Measurements from ENCODE around the gene WFDC5.

The WFDC5 gene

DNA sequence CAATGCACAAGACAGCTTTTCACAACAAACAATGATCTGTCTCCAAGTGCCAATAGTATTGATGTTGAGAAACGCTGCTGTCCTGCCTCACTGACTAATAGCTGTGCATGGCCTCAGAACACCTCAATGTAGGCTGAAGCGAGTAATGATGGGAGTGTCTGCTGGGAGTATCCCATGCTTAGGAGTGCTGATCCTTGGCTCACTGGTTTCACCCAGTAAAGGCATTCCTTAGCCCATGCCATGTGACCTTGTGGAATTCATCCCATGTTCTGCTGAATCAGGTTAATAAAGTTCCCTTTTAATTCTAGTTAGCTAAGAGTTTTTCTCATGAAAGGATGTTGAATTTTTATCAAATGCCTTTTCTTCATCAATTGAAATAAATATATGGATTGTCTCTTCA is 13.1 kb upstream of the WFDC5 start:
- Mint-ChIP-seq H3K27me3 (peaks cover 66% of the 10 kb centered on the region), H3K27ac (no peak overlapping the region), H3K4me1 (ENCODE audit: low read depth) (no peaks in the 10 kb centered on the region), H3K4me3 (no peak overlapping the region), H3K9me3 (no peaks in the 10 kb centered on the region), H3K36me3 (ENCODE audit: low read depth) (no peaks in the 10 kb centered on the region)

DNA sequence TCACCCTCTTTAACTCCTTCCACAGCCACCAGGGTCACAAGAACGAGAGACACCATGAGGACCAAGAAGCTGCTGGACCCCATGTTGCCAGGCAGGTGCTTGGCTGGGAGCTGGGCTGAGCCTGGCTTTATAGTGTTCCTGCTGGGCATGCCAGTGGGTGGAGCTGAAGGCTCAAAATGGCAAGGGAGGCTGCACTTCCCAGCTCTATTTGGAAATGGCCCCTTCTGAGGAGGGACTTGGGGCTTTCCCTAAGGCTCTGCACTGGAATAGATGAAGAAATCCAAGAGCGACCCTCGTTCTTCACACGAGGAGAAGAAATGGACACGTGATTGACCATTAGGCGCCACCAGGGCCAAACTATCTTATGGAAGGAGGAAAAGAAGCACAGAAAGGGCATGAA is 9.4 kb upstream of the WFDC5 start, which contains the start of gene WFDC12:
Gene WFDC12, minus strand, starts transcription at position 101 of the 400 bp plus-strand sequence. Its CDS starts 18 bp downstream, at position 83.
- H3K27me3 Mint-ChIP-seq, result peaks cover 53% of the 10 kb centered on the region

GRCh38 chr20:45121388-45121787 is 6.4 kb upstream of the WFDC5 start:
- Mint-ChIP-seq H3K9me3 (no peaks in the 10 kb centered on the region), H3K4me1 (ENCODE audit: low read depth) (no peaks in the 10 kb centered on the region), H3K27ac (no peak overlapping the region), H3K27me3 (peaks cover 42% of the 10 kb centered on the region), H3K4me3 (no peak overlapping the region), H3K36me3 (ENCODE audit: low read depth) (no peaks in the 10 kb centered on the region)

More for the DNA sequence above, 9.4 kb upstream of the WFDC5 start, which contains the start of gene WFDC12:
- H3K9me3 Mint-ChIP-seq, result no peaks in the 10 kb centered on the region
- H3K27ac Mint-ChIP-seq, result no peak within 1 kb of the TSS
- H3K36me3 Mint-ChIP-seq (ENCODE audit: low read depth), result no peaks in the 10 kb centered on the region
- H3K4me1 Mint-ChIP-seq (ENCODE audit: low read depth), result no peaks in the 10 kb centered on the region
- H3K4me3 Mint-ChIP-seq, result no peak within 1 kb of the TSS

GRCh38 chr20:45119556-45120266 is 4.7 kb upstream of the WFDC5 start:
- peaks cover 6% of the 10 kb centered on the region for H3K4me1 Mint-ChIP-seq (ENCODE audit: low read depth)
- no peaks in the 10 kb centered on the region for H3K36me3 Mint-ChIP-seq (ENCODE audit: low read depth)
- H3K9me3 Mint-ChIP-seq, result no peaks in the 10 kb centered on the region
- H3K27me3 Mint-ChIP-seq, result peaks cover 37% of the 10 kb centered on the region
- H3K27ac Mint-ChIP-seq, result no peak overlapping the region
- no peak overlapping the region for H3K4me3 Mint-ChIP-seq

- H3K36me3 Mint-ChIP-seq (ENCODE audit: low read depth), result no peaks in the 10 kb centered on the region
- H3K9me3 Mint-ChIP-seq, result no peaks in the 10 kb centered on the region
- no peak overlapping the region for H3K27ac Mint-ChIP-seq
- peaks cover 8% of the 10 kb centered on the region for H3K4me1 Mint-ChIP-seq (ENCODE audit: low read depth)
- H3K27me3 Mint-ChIP-seq, result peaks cover 26% of the 10 kb centered on the region
- no peak overlapping the region for H3K4me3 Mint-ChIP-seq
Observed at GRCh38 chr20:45118028-45118427, 3.1 kb upstream of the WFDC5 start.

GRCh38 chr20:45117581-45117980 is 2.6 kb upstream of the WFDC5 start:
- Mint-ChIP-seq H3K36me3 (ENCODE audit: low read depth) (no peaks in the 10 kb centered on the region), H3K27me3 (peaks cover 26% of the 10 kb centered on the region), H3K27ac (no peak overlapping the region), H3K9me3 (no peaks in the 10 kb centered on the region), H3K4me1 (ENCODE audit: low read depth) (peaks cover 8% of the 10 kb centered on the region), H3K4me3 (no peak overlapping the region)

DNA sequence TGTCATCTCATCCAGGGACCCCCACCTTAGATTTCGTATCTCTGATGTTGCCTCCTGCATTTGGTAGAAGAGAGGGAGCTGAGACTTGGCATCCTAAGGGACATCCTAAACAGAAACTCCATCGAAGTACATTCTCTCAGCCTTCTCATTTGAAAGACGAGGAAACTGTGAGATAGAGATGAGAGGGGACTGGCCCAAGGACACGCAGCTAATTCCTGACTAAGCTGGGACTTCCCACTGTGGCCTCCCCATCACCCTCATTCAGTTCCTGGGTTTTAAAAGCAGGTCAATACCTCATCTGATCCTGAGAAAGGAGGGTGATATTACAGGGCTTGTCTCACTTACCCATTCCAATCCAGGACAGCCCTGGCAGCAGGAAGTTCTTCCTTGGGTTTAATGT is 855 bp upstream of the WFDC5 start:
- Mint-ChIP-seq H3K27ac (no peak overlapping the region), H3K27me3 (peaks cover 20% of the 10 kb centered on the region), H3K4me1 (ENCODE audit: low read depth) (peaks cover 8% of the 10 kb centered on the region), H3K4me3 (no peak overlapping the region), H3K36me3 (ENCODE audit: low read depth) (no peaks in the 10 kb centered on the region), H3K9me3 (no peaks in the 10 kb centered on the region)

DNA sequence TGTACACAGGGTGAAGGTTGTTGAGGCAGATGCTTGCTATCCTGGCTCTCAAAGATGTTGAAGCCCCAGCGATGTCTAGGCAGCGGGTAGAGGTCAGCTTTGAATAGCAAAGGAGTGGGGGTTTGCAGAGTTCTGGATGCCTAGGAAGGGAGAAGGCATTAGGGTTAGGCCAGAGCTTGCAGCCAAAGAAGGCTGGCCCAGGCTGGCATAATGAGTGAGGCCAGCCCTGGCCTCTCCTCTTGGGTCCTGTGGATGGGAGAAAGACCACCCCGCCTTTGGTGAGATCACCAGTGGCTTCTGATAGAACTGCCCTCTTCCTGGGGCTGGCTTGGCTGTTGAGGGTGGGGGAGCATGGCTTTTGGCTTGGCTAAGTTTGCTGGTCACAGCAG is 406 bp upstream of the WFDC5 start:
- peaks cover 16% of the 10 kb centered on the region for H3K27me3 Mint-ChIP-seq
- no peak overlapping the region for H3K27ac Mint-ChIP-seq

GRCh38 chr20:45113865-45114264 is 1.1 kb downstream of the WFDC5 start:
- Mint-ChIP-seq H3K4me3 (no peak overlapping the region), H3K9me3 (no peaks in the 10 kb centered on the region), H3K27me3 (peaks cover 9% of the 10 kb centered on the region), H3K36me3 (ENCODE audit: low read depth) (no peaks in the 10 kb centered on the region), H3K4me1 (ENCODE audit: low read depth) (peaks cover 8% of the 10 kb centered on the region), H3K27ac (no peak overlapping the region)

More for the DNA sequence above, 406 bp upstream of the WFDC5 start:
- no peaks in the 10 kb centered on the region for H3K36me3 Mint-ChIP-seq (ENCODE audit: low read depth)
- no peaks in the 10 kb centered on the region for H3K9me3 Mint-ChIP-seq
- peaks cover 8% of the 10 kb centered on the region for H3K4me1 Mint-ChIP-seq (ENCODE audit: low read depth)
- no peak overlapping the region for H3K4me3 Mint-ChIP-seq

DNA sequence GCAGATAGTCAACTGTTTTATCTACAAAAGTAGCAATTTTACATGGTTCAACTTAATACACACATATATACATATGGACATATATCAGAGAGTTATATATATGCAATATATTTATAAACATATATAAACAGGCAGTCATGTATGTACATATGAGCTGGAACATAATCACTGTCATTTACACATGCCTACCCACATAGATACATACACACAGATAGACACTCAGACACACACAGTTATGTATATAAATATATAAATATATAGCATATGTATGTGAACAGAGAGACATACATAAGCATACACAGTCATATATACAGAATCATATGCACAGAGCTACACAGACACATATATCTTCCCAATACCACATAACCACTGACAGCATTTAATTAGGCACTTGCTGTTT is 2.2 kb downstream of the WFDC5 start:
- Mint-ChIP-seq H3K4me3 (no peak overlapping the region), H3K4me1 (ENCODE audit: low read depth) (peaks cover 8% of the 10 kb centered on the region), H3K27ac (no peak overlapping the region), H3K9me3 (no peaks in the 10 kb centered on the region), H3K27me3 (peaks cover 7% of the 10 kb centered on the region), H3K36me3 (ENCODE audit: low read depth) (no peaks in the 10 kb centered on the region)

DNA sequence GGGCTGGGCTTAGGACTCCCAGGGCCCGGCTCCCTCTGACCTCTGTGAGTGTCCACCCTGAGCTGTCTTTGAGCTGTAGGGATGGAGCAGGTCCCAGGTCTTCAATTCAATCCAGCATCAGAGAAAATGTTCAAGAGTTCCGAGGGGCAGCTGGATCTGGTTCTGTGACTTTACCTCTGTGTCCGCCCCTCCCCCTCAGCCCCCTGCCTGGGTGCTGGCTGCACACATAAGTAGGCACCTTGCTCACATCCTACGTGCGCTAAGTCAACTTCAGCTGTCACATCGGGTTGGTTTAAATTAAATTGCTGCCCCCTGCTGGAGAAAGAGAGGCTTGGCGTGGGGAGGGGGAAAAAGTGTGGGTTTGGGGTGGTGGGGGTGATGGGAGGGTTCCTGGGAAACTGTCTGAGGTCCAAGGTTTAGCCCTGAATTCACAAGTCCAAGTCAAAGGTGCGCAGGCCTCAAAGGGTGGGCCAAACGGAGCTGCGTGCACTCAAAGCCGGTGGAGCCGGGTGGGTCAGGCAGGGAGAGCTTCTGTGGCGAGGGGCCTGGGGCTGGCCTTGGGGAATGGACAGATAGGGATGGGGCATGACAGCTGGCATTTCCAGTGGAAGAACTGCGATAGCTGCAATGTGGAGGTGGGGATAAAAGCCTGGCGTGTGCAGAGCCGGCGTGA is 3.0 kb downstream of the WFDC5 start:
- Mint-ChIP-seq H3K4me3 (no peak overlapping the region), H3K9me3 (no peaks in the 10 kb centered on the region), H3K36me3 (ENCODE audit: low read depth) (no peaks in the 10 kb centered on the region), H3K27me3 (peaks cover 2% of the 10 kb centered on the region), H3K4me1 (ENCODE audit: low read depth) (peaks cover 8% of the 10 kb centered on the region), H3K27ac (no peak overlapping the region)

DNA sequence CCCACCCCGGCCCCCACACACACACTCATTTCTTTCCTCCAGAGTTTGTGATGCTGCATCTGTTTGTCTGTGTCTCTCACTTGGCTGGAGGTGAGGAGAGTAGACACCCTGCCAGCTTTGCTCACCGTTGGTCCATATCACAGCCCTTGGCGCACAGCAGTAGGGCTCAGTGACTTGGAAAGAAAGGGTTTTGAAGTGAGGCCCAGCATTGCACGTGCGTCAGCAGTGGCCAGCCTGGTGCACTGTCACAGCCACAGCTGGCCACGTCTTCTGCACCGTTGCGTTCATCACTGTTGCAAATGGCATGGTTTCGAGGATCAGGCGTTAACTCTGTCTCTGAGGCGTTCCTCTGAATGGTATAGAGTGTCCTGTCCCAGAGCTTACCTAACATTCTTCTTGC is 3.7 kb downstream of the WFDC5 start:
- H3K9me3 Mint-ChIP-seq, result no peaks in the 10 kb centered on the region
- H3K4me3 Mint-ChIP-seq, result no peak overlapping the region
- H3K4me1 Mint-ChIP-seq (ENCODE audit: low read depth), result peaks cover 8% of the 10 kb centered on the region
- H3K27me3 Mint-ChIP-seq, result peaks cover 6% of the 10 kb centered on the region
- H3K27ac Mint-ChIP-seq, result no peak overlapping the region
- H3K36me3 Mint-ChIP-seq (ENCODE audit: low read depth), result no peaks in the 10 kb centered on the region

GRCh38 chr20:45110301-45110700 is 4.7 kb downstream of the WFDC5 start:
- H3K36me3 Mint-ChIP-seq (ENCODE audit: low read depth), result no peaks in the 10 kb centered on the region
- peaks cover 8% of the 10 kb centered on the region for H3K4me1 Mint-ChIP-seq (ENCODE audit: low read depth)
- peaks cover 6% of the 10 kb centered on the region for H3K27me3 Mint-ChIP-seq
- no peak overlapping the region for H3K27ac Mint-ChIP-seq
- H3K4me3 Mint-ChIP-seq, result no peak overlapping the region
- H3K9me3 Mint-ChIP-seq, result no peaks in the 10 kb centered on the region

DNA sequence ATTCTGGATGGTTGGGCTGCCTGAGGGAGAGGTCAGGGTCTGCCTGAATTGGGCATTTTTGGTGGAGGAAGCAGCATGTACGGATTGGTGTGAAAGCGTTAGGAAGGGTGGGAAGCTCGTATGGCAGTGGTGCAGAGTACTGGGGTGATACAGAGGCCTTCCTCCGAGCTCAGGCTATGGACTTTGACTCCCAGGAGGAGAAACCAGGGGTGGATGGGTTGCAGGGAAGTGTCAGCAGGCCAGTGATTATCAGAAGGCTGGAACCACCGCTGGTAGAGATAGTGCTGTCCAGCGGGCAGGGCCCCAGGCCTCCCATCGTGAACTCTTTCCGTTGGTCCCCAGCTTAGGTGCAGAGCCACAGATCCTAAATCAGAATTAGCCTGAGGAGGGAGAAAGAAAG is 5.3 kb downstream of the WFDC5 start:
- peaks cover 6% of the 10 kb centered on the region for H3K27me3 Mint-ChIP-seq
- no peaks in the 10 kb centered on the region for H3K36me3 Mint-ChIP-seq (ENCODE audit: low read depth)
- no peak overlapping the region for H3K4me3 Mint-ChIP-seq
- no peak overlapping the region for H3K27ac Mint-ChIP-seq
- peaks cover under 1% of the 10 kb centered on the region for H3K4me1 Mint-ChIP-seq (ENCODE audit: low read depth)
- H3K9me3 Mint-ChIP-seq, result no peaks in the 10 kb centered on the region

GRCh38 chr20:45105317-45105716 is 9.7 kb downstream of the WFDC5 start:
- Mint-ChIP-seq H3K4me3 (no peak overlapping the region), H3K4me1 (ENCODE audit: low read depth) (no peaks in the 10 kb centered on the region), H3K27me3 (peaks cover 32% of the 10 kb centered on the region), H3K9me3 (no peaks in the 10 kb centered on the region), H3K27ac (no peak overlapping the region), H3K36me3 (ENCODE audit: low read depth) (no peaks in the 10 kb centered on the region)
